Measurements from ENCODE around the gene LRRC39.
"Not testable (repeated sequence)": the region's sequence is repeated elsewhere in the genome, so short reads cannot be mapped to it uniquely, and the experiment has no call there.

Gene LRRC39

DNA sequence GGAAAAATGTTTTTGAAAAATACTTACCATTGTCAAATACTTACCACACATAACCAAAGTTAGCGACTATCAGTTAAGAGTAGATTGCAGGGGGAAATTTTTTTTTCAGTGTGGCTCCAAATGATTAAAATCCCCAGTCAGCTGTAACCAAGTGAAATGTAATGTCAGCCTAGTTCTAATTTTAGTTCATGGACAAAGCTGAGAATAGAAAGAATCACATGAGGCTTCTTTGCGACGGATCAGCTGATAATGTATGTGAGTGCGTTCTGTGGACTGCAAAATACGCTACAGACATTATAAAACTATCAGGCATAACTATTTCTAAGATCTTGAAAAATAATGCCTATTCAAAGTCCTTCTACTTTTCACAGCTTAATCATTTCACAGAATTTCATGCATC, at the start of gene LRRC39:
Gene LRRC39, minus strand, starts transcription at position 166 of the 400 bp plus-strand sequence. CDS start 9,740 bp downstream, outside the sequence.
- FAIRE-seq: no peak

DNA sequence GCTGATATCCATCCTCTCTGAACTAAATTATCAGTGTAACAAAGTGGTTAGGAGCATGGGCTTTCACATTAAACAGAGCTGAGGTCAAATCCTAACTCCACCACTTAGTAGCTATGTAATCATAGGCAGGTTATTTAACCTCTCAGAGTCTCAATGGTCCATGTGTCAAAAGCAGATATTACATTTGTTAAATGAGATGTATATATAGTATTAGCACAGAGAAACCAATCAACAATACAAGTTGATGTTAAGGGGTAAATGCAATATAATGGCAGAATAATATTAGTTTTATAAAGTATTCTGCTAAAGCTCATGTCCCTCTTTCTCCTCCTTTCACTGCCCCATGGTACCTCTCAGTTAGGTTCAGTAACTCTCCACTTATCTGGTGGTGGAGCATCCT, 44.4 kb upstream of the LRRC39 start:
- no peak for FAIRE-seq

DNA sequence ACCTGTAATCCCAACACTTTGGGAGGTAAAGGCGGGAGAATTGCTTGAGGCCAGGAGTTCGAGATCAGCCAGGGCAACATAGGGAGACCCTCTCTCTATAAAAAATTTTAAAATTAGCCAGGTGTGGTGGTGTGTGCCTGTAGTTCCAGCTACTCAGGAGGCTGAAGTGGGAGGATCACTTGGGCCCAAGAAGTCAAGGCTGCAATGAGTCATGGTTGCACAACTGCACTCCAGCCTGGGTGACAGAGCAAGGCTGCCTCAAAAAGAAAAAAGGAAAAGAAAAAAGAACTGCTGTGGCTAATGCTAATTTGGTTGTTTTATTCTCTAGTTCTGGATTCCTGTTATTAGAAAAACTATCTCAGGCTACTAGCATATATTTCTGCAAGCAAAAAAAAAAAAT, 41.8 kb upstream of the LRRC39 start:
- FAIRE-seq: no peak

GRCh38 chr1:100219457-100219856, 41.4 kb upstream of the LRRC39 start:
- FAIRE-seq: no peak

- no peak for FAIRE-seq
Measured at GRCh38 chr1:100217834-100218233, 39.8 kb upstream of the LRRC39 start.

GRCh38 chr1:100215101-100215500, 37.0 kb upstream of the LRRC39 start:
- no peak for FAIRE-seq

DNA sequence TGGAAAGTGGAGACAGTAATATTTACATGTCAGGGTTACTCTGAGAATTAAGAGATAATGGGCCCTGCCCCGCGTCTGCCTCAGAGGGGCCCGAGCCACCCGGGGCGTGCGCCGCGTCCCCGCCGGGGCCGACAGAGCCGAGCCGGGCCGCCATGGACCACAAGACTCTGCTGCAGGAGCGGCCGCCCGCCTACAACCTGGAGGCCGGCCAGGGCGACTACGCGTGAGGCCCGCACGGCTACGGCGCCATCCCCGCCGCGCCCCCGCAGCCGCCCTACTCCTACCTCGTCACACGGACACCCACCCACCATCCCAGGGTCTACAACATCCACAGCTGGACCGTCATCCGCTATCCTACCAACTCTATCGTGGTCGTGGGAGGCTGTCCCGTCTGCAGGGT, 35.1 kb upstream of the LRRC39 start:
- FAIRE-seq: no peak

- no peak for FAIRE-seq
Measured at GRCh38 chr1:100206301-100206700, 28.2 kb upstream of the LRRC39 start.

DNA sequence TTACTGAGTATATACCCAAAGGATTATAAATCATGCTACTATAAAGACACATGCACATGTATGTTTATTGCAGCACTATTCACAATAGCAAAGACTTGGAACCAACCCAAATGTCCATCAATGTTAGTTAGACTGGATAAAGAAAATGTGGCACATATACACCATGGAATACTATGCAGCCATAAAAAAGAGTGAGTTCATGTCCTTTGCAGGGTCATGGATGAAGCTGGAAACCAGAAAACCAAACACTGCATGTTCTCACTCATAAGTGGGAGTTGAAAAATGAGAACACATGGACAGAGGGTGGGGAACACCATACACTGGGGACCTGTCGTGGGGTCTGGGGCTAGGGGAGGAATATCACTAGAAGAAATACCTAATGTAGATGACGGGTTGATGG, 27.5 kb upstream of the LRRC39 start:
- FAIRE-seq: not testable (repeated sequence)

GRCh38 chr1:100205103-100205502, 27.0 kb upstream of the LRRC39 start:
- FAIRE-seq: not testable (repeated sequence)

DNA sequence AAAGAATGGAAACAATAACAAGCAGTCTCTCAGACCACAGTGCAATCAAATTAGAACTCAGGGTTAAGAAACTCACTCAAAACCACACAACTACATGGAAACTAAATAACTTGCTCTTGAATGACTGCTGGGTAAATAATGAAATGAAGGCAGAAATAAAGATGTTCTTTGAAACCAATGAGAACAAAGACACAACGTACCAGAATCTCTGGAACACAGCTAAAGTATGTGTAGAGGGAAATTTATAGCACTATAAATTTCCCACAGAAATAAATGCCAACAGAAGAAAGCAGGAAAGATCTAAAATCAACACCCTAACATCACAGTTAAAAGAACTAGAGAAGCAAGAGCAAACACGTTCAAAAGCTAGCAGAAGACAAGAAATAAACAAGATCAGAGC, 24.6 kb upstream of the LRRC39 start:
- not testable (repeated sequence) for FAIRE-seq

DNA sequence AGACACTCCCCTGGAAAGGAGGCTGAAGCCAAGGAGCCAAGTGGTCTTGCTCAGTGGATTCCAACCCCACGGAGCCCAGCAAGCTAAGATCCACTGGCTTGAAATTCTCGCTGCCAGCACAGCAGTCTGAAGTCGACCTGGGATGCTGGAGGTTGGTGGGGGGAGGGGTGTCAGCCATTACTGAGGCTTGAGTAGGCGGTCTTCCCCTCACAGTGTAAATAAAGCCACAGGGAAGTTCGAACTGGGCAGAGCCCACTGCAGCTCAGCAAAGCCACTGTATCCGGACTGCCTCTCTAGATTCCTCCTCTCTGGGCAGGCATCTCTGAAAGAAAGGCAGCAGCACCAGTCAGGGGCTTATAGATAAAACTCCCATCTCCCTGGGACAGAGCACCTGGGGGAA, 22.0 kb upstream of the LRRC39 start:
- not testable (repeated sequence) for FAIRE-seq

- FAIRE-seq: no peak
Measured at GRCh38 chr1:100198596-100198995, 20.5 kb upstream of the LRRC39 start.

DNA sequence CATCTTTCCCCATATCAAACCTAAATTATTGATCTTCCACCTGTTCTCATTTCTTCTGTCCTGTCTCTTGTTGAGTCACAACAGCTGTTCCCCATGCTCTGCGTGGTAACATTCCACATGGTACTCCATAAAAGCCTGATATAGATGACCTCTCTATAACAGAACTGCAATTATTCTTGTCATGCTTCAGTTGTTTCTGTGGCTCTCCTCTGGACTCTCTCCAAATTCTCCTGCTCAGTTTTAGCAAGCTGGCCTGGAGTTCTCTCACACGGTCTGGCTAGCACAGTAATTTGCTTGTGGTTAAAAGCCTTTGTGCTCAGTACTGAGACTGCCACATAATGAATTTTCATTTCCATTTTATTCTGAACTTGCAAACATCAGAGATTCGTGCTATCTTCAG, 10.6 kb upstream of the LRRC39 start:
- FAIRE-seq: no peak

- FAIRE-seq: no peak
Measured at GRCh38 chr1:100187912-100188311, 9.9 kb upstream of the LRRC39 start.

- no peak for FAIRE-seq
Measured at GRCh38 chr1:100184536-100184935, 6.5 kb upstream of the LRRC39 start.

DNA sequence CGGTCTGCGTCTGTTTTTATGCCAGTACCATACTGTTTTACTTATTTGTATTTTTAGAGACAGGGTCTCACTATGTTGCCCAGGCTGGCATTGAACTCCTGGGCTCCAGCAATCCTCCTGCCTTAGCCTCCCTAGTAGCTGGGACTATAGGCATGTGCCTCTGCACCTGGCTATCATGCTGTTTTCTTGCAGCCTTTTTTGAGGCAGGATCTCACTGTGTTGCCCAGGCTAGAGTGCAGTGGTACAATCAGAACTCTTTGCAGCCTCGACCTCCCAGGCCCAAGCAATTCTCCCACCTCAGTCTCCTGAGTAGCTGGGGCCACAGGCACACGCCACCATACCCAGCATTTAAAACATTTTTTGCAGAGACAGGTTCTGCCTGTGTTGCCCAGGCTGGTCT, 5.3 kb upstream of the LRRC39 start:
- FAIRE-seq: no peak

- FAIRE-seq: no peak
Measured at GRCh38 chr1:100177295-100178041, 588 bp downstream of the LRRC39 start.

DNA sequence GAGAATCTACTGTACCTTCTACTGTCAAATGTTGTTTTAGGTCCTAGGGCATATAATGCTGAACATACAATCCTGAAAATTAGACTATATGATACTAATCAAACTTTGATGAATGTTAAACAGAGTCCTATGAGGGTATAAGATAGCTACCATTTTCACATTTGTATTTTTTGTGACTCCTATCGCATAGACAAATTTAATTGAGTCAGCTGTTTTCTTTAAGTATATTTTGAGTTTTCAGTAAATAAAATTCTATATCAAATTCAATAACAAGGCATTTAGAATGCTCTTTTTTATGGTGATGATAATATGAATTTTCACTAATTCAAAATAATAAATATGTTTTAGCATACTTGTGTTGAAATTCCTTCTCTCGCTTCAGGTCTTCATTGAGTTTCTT, 10.0 kb downstream of the LRRC39 start:
- no peak for FAIRE-seq

DNA sequence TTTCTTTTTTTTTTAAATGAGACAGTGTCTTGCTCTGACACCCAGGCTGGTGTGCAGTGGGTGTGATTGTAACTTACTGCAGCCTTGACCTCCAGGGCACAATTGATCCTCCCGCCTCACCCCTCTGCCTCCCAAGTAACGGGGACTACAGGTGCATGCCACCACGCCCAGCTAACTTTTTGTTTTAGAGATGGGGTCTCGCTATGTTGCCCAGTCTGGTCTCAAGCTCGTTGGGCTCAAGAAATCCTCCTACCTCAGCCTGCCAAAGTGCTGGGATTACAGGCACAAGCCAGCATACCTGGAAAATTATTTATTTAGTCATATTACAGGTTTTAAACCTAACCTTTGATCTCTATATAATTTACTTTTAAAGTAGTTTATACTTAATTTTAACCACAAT, 13.4 kb downstream of the LRRC39 start:
- FAIRE-seq: no peak

DNA sequence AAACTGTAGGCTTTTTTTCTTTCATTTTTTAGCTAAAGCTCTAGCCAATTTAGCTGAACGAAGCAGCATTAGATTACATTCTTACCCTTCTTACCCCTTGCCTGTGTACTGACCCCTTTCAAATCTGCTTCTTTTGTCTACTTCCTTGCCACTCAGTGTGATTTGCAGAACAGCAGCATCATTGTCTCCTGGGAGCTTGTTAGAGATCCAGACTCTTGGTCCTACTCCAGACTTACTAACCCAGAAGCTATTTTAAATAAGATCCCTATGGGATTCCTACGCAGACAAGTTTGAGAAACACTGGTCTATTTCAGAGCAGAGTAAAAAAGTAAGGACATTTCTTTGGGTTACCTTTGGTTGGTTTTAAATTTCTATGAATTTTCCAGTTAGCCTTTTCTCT, 13.8 kb downstream of the LRRC39 start:
- FAIRE-seq: no peak

GRCh38 chr1:100162881-100163280, 15.2 kb downstream of the LRRC39 start:
- no peak for FAIRE-seq

DNA sequence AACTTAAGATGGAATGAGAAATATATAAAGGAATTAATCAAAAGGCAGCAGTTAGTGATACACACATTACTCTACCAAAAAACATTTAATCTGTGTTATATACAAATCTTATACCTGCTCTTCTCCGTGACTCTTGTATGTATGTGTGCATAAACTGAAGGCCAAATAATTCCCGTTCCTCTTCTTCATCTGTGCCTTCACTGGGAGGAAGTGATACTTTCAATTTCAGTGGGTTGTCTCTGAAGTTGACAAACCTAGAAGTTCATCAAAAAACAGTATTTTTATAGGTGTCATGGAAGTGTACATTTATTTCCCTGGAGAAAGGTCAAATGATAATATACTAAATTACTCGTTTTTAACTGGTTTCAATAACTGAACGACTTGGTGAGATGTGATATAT, 25.8 kb downstream of the LRRC39 start:
- FAIRE-seq: no peak

DNA sequence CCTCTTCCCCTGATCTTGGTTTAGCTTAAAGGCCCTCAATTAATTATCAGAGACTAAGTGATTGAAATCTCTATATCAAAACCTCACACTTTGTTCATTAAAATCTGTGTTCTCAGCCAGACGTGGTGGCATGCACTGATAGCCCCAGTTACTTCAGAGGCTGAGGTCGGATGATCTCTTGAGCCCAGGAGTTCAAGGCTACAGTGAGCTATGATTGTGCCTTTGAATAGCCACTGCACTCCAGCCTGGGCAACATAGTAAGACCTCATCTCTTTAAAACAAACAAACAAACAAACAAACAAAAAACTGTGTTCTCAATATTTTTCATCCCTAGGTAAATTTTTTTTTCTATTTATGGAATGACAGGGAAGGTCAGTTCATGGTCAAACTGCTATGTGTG, 26.4 kb downstream of the LRRC39 start:
- FAIRE-seq: no peak

DNA sequence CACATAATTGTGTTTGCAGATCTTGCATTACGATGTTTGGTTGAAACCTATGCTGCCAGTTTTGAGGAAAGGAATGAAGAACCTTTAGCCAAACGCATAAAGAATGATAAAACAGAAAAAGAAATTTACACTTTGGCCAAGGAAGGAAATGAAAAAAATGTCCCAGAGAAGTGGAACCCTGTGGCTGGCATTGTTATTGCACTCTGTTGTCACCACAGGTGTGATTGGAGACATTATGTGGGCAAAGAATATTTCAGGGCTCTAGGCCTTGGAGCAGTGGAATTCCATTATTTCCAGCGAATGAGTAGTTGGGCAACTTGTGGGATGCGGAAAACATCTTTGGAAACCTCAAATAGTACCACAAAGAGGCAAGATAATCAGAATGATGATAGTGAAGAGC, 30.2 kb downstream of the LRRC39 start:
- FAIRE-seq: no peak
